ENCODE results near the gene DIPK1A. TPM values are rescaled to one million over a fixed set of nuclear protein-coding genes. Genes with fewer than 3 reads are reported as not detected.

Gene DIPK1A
- polyA plus RNA-seq, 1 donor from 2014 or later: 10.0 TPM

DNA sequence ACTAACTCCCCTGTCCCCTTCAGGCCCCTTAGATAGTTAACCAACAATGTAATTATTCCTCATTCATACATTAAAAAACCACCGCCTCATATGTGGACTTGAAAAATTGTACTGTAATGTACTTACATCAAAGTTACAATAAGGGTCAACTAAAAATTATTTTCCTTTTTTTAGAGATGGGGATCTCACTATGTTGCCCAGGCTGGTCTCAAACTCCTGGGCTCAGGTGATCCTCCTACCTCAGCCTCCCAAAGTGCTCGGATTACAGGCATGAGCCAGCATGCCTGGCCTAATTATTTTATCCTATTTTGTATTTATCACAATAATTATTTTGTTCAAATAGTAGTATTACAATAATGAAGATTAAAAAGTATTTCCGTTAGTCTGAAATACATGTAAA, 116.8 kb downstream of the DIPK1A start:
- peaks cover 7% of the 10 kb centered on the region for H4K20me1 ChIP-seq (ENCODE audit: insufficient read depth)
- no peaks in the 10 kb centered on the region for H3K9me2 ChIP-seq (ENCODE audit: insufficient read depth, low read length)
- H3K9ac ChIP-seq (ENCODE audit: low read length): no peak overlapping the region
- no peaks in the 10 kb centered on the region for H3K27me3 ChIP-seq (ENCODE audit: insufficient read depth, low read depth, low read length)
- peaks cover 25% of the 10 kb centered on the region for H3K36me3 ChIP-seq (ENCODE audit: insufficient read depth, low read length)
- TF ChIP-seq EZH2 (IDR thresholded peaks at IDR 0.05; ENCODE audit: borderline replicate concordance, insufficient read depth, low read length, poor library complexity, severe bottlenecking) (no peak), TAF1 (IDR thresholded peaks at IDR 0.05; ENCODE audit: low read depth) (no peak), SMC3 (conservative IDR thresholded peaks at IDR 0.05; ENCODE audit: poor library complexity) (no peak), RAD21 (conservative IDR thresholded peaks at IDR 0.05) (no peak), POLR2AphosphoS5 (IDR thresholded peaks at IDR 0.05) (no peak), MXI1 (conservative IDR thresholded peaks at IDR 0.05; ENCODE audit: poor library complexity, severe bottlenecking) (no peak), EP300 (conservative IDR thresholded peaks at IDR 0.05; ENCODE audit: poor library complexity, severe bottlenecking) (no peak)
- TF ChIP-seq, protein P1, sequence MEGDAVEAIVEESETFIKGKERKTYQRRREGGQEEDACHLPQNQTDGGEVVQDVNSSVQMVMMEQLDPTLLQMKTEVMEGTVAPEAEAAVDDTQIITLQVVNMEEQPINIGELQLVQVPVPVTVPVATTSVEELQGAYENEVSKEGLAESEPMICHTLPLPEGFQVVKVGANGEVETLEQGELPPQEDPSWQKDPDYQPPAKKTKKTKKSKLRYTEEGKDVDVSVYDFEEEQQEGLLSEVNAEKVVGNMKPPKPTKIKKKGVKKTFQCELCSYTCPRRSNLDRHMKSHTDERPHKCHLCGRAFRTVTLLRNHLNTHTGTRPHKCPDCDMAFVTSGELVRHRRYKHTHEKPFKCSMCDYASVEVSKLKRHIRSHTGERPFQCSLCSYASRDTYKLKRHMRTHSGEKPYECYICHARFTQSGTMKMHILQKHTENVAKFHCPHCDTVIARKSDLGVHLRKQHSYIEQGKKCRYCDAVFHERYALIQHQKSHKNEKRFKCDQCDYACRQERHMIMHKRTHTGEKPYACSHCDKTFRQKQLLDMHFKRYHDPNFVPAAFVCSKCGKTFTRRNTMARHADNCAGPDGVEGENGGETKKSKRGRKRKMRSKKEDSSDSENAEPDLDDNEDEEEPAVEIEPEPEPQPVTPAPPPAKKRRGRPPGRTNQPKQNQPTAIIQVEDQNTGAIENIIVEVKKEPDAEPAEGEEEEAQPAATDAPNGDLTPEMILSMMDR (IDR thresholded peaks at IDR 0.05; ENCODE audit: poor library complexity, severe bottlenecking): no peak
- TF ChIP-seq, protein P2, sequence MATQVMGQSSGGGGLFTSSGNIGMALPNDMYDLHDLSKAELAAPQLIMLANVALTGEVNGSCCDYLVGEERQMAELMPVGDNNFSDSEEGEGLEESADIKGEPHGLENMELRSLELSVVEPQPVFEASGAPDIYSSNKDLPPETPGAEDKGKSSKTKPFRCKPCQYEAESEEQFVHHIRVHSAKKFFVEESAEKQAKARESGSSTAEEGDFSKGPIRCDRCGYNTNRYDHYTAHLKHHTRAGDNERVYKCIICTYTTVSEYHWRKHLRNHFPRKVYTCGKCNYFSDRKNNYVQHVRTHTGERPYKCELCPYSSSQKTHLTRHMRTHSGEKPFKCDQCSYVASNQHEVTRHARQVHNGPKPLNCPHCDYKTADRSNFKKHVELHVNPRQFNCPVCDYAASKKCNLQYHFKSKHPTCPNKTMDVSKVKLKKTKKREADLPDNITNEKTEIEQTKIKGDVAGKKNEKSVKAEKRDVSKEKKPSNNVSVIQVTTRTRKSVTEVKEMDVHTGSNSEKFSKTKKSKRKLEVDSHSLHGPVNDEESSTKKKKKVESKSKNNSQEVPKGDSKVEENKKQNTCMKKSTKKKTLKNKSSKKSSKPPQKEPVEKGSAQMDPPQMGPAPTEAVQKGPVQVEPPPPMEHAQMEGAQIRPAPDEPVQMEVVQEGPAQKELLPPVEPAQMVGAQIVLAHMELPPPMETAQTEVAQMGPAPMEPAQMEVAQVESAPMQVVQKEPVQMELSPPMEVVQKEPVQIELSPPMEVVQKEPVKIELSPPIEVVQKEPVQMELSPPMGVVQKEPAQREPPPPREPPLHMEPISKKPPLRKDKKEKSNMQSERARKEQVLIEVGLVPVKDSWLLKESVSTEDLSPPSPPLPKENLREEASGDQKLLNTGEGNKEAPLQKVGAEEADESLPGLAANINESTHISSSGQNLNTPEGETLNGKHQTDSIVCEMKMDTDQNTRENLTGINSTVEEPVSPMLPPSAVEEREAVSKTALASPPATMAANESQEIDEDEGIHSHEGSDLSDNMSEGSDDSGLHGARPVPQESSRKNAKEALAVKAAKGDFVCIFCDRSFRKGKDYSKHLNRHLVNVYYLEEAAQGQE (IDR thresholded peaks at IDR 0.05; ENCODE audit: borderline replicate concordance): no peak
- no peaks in the 10 kb centered on the region for H3K9me3 ChIP-seq (ENCODE audit: low read length)
- H3K4me3 ChIP-seq (ENCODE audit: low read length): no peak overlapping the region
- no peak overlapping the region for H3K27ac ChIP-seq (ENCODE audit: low read length)
- H2AFZ ChIP-seq (ENCODE audit: low read depth, low read length): no peak overlapping the region
- H3K79me2 ChIP-seq (replicated peaks; ENCODE audit: insufficient read depth, low read length): peaks cover under 1% of the 10 kb centered on the region
- H3F3A ChIP-seq (ENCODE audit: insufficient read depth, low read length, poor library complexity, severe bottlenecking): no peaks in the 10 kb centered on the region
- H3K4me2 ChIP-seq (ENCODE audit: low read length): no peak overlapping the region

DNA sequence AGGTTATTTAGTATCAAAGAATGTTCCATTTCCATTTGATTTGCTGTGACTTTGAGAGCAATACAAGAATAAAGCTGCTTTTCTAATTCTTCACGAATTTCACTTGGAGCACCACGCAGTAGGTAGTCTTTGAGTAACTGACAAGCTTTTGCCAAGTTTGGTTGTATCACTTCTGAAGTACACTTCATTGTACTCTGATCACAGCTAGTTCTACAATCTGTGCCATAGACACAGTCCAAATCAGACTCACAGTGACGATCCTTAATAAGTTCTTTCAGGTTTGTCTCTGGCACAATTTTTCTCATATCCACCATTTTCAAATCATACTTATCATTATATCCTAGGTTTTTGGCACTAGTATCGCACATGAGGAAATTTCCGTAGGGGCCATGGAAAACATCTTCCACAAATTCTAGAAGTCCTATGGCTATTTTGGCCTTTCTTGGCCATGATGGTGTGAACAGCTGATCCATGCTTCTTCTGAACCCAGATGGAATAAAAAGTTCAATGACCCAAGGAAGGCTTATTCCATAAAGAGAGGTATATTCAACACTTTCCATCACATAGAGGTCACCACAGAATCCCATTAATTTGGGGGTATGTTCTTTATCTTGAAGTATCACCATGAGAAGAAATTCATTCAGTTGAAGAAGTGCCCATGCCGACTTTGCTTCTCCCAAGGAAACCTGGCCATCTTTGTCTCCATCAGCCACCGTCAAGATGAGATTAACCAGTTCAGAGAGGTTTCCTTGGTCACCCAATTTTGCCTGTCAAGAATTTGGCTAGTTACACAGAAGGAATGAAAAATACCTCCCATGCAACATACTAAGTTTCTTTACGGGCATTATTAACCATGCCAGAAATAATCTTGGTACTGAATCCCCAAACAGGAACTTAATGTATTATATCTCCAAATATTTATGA, 117.6 kb downstream of the DIPK1A start:
- Histone ChIP-seq H3K4me2 (ENCODE audit: low read length) (no peak overlapping the region), H3K36me3 (ENCODE audit: insufficient read depth, low read length) (peaks cover 25% of the 10 kb centered on the region), H3K79me2 (replicated peaks; ENCODE audit: insufficient read depth, low read length) (peaks cover 8% of the 10 kb centered on the region), H3K9ac (ENCODE audit: low read length) (no peak overlapping the region), H3K9me2 (ENCODE audit: insufficient read depth, low read length) (no peaks in the 10 kb centered on the region), H3K27me3 (ENCODE audit: insufficient read depth, low read depth, low read length) (no peaks in the 10 kb centered on the region), H3K27ac (ENCODE audit: low read length) (no peak overlapping the region), H3K4me3 (ENCODE audit: low read length) (no peak overlapping the region), H2AFZ (ENCODE audit: low read depth, low read length) (no peak overlapping the region), H3K9me3 (ENCODE audit: low read length) (no peaks in the 10 kb centered on the region), H3F3A (ENCODE audit: insufficient read depth, low read length, poor library complexity, severe bottlenecking) (no peaks in the 10 kb centered on the region), H4K20me1 (ENCODE audit: insufficient read depth) (peaks cover 7% of the 10 kb centered on the region)
- TF ChIP-seq TAF1 (IDR thresholded peaks at IDR 0.05; ENCODE audit: low read depth) (no peak), MXI1 (conservative IDR thresholded peaks at IDR 0.05; ENCODE audit: poor library complexity, severe bottlenecking) (no peak), EP300 (conservative IDR thresholded peaks at IDR 0.05; ENCODE audit: poor library complexity, severe bottlenecking) (no peak), RAD21 (conservative IDR thresholded peaks at IDR 0.05) (no peak), POLR2AphosphoS5 (IDR thresholded peaks at IDR 0.05) (no peak), EZH2 (IDR thresholded peaks at IDR 0.05; ENCODE audit: borderline replicate concordance, insufficient read depth, low read length, poor library complexity, severe bottlenecking) (no peak), SMC3 (conservative IDR thresholded peaks at IDR 0.05; ENCODE audit: poor library complexity) (no peak)
- TF ChIP-seq, protein P2 (IDR thresholded peaks at IDR 0.05; ENCODE audit: borderline replicate concordance): no peak
- TF ChIP-seq, protein P1 (IDR thresholded peaks at IDR 0.05; ENCODE audit: poor library complexity, severe bottlenecking): no peak

Data from neural cell (in vitro differentiated cells).